CD4-positive, alpha-beta T cell treated with Interleukin-6 for 4 hours (primary cell): ENCODE results near the gene ADAM8.

Source experiments
- DNase-seq: peaks from one replicate; pipeline ENCODE4 v3.0.0-alpha.2; 2020; ENCODE audit warnings: mixed read lengths

ADAM8 gene

DNA sequence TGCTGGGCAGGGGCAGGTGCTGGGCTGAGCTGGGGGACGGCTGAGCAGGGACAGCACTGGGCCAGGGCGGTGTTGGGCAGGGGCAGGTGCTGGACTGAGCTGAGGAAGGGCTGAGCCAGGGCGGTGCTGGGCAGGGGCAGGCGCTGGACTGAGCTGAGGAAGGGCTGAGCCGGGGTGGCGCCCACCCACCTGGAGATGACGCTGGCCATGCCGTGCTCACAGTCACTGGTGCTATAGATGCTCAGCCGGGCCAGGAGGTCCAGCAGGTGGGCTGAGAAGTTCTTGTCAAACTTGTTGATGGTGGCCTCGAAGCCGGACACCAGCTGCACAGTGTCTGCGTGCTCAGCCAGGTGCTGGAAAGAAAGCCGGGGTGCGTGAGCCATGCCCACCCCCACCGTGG, 4.4 kb upstream of the ADAM8 start:
- DNase-seq, result no peak

DNA sequence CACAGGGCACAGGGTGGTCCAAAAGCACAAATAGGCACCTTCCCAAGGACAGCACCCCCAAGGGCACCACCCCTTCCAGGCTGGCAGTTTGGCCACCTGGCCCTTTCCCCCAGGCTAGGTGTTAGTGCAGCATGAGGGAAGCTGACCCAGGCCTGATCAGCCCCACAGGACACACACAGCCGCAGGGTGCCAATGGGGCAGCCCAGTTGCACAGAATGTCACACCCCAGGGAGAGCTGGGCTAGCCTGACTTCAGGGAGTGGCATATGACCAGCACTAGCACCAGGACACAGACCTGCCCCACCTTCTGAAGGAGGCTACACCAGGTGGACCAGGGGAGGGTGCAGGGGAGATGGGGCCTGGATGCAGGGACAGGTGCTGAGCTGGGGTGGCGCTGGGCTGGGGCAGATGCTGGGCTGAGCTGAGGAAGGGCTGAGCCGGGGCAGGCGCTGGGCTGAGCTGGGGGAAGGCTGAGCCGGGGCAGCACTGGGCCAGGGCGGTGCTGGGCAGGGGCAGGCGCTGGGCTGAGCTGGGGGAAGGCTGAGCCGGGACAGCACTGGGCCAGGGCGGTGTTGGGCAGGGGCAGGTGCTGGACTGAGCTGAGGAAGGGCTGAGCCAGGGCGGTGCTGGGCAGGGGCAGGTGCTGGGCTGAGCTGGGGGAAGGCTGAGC, 3.9 kb upstream of the ADAM8 start:
- DNase-seq, result no peak

DNA sequence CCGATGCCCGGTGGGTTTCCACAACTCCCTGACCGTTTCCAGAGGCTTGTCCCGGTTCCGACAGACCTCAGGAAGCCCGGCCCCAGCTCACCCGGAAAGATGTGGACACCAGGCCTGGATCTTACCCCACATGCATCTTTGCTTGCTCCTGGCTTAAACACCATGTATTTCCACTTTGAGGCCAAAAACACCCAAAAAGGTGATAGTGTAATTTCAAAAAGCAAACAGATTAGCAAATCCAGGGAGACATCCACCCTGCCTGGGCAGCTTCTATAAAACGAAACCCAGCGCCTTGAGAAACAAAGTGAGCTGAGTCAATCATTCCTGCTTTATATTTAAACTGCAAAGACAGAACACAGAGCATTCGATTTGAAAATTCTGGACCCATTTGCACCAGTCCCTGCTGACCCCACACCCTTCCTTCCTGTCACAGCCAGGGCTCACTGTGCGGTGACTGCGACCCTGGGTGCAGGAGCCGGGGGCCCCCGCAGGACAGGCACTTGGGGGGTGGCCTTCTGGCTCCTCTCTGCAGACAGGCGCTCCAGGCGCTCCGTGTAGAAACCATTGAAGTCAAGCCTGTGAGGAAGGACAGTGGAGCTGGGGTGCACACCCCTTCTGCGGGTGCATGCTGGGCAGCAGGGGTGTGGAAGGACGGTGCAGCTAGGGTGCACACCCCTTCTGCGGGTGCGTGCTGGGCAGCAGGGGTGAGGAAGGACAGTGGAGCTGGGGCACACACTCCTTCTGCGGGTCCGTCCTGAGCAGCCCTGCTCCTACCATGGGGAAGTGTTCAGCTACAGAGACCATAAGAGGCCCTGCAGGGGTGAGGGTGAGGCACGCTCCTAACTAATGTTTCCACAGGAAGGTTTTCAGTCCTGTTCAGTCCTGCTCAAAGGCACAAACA, 2.9 kb upstream of the ADAM8 start:
- DNase-seq, result no peak

DNA sequence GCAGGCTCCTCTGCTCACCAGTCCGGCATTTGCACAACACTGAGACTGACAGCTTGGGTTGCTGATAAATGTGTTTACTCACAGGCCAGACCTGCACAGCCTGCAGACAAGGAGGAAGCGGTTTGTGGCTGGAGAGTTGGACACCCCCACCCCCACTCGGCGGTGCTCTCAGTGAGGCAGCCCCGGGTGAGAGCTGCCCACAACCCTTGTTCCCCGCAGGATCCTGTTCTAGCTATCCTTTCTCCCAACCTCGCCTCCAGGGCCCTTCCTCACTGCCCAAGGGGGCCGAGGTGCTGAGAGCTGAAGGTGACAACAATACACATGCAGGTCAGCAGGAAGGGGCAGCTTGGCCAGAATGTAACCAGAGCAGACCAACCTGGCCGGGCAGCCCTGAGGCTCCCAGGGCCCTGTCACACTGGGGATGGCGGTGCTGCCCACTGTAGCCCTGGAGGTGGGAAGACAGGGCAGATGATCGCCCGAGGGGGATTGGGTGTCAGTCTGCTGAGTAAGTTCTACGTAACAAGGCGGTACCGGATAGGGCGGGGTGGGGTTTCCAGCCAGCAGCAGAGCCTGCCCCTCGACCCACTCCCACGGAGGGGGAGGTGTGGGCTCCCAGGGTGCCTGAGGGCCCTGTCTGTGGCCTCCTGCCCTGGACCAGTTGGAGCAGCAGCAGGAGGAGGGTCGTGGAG, 2.1 kb upstream of the ADAM8 start:
- peak; percentile 72 for DNase-seq

DNA sequence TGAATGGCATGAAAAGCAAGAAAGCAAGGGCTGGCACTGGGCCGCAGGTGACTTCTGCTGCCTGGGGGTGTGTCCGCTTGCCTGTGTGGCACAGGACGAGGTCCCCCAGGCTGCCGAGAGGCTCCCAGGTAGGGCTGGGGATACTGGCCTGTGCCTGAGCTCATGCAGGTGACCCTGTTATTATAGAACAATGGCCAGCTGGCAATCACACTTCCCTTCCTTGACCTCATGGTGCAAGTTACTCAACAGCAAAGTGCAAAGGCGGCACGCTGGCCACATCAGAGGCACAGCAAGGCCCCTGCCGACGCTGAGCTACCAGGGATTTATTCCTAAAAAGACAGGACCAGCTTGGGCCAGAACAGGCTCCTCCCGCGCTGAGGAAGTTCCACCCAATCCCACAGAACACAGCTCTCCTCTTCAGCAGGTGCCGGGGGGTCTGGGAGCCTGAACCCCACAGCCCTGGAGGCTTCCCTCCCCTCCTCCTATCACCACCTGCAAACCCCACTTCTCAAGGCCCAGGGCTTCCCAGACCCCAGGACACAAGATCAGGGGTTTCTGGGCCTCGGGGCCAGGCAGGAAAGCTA, 1.4 kb upstream of the ADAM8 start:
- DNase-seq, result no peak

DNA sequence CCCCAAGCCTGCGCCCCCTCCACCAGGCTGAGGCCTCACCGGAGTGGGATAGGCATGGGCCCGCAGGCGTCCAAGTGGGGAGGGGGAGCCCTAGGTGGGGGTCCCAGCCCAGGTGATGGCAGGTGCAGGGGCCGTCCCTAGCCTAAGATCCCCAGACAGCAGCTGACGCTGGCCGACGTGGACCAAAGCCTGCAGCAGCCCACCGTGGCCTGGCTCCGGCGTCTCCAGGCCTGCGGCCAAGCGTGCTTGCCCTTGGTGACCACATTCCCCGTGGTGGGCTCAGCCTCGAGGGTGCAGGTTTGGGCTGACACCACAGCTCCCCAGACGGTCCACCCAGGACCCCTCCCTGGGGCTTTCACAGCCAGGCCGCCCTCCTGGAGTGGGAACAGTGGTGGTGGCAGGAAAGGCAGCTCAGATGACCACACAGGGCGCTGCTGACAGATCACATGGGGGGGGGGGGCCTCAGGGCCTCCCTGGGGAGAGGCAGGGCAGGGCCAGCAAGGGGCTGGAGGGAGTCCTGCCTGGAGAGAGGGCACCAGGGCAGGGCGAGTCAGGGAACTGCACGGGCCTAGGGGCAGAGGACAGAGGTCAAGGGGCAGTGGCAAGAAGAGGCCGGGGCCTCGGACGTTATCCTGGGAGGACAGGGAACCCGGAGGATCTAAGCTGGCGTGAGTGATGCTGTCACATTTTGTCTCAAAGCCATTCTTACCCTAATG, 767 bp upstream of the ADAM8 start:
- DNase-seq, result no peak

DNA sequence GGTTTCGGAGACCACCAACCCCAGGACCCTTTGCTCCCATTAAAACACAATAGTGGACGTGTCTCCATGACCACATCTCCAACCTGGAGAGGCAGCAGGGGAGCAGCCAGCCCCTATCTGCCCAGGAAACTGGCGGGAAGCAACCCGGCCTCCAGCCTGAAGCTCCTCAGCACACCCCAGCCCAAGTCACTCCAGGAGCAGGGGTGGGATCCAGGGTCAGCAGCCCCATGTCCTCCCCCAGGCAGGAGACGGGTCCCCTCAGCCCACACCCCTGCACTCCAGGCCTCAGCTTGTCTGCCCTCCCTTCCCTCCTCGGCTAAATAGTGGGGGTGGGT, 601 bp downstream of the ADAM8 start:
- no peak for DNase-seq

DNA sequence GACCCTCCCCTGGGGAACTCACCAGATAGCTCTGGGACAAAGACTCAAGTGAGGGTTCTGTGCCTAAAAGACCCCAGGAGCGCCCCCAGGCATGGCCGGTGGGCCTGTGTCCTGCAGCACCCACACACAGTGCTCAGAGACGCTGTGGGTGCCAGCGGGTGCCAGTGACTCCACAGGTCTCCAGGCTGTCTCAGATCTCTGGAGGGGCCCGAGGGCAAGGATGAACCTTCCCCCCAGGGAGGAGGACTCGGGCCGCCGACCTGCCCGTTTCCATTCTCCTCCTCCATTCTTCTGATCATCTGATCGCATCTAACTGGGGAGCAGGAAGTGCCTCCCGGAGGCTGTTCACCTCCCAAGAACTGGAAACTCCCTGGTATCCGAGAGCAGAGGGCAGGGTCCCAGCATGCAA, 980 bp downstream of the ADAM8 start:
- peak; percentile 66 for DNase-seq

DNA sequence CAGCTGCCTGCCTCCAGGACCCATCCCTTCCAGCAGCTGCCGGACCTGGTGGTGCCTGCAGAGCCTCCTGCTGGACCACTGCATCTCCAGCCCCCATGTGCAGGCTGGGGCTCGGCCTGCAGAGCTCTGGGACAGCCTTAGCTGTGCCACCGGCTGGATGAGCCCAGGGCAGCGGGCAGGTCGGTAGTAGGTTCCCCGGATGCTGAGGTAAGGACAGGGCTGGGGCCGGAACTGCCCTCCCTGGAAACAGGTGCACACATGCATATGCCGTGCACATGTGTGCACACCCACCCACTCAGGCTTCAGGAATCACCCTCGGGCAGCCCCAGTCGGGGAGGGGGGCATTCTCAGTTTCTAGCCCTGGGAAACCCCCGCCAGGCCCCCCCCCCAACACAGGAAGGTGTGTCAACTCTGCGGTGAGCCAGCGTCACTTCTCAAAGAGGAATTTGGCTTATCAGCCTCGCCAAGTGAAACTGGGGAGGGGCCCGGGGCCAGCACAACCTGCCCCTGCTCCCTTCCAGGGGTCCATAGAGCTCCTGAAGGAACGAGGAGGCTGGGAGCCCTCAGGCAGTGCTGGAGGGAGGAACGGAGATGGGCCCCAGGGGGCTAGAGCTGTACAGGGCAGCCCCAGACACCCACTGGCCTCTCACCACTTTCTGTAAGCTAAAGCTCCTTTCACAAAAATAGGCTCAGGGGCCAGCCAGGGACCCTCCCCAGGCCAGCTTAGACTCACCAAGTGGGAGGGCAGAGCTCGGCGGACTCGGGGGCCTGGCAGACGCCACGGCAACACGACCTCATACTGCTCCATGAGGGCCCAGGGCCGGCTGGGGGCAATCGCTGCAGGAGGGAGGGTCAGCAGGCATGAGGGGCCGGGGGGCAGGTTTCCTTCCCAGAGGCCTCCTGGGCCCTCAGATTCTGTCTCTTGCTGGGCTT, 1.7 kb downstream of the ADAM8 start:
- peak; percentile 86 for DNase-seq

DNA sequence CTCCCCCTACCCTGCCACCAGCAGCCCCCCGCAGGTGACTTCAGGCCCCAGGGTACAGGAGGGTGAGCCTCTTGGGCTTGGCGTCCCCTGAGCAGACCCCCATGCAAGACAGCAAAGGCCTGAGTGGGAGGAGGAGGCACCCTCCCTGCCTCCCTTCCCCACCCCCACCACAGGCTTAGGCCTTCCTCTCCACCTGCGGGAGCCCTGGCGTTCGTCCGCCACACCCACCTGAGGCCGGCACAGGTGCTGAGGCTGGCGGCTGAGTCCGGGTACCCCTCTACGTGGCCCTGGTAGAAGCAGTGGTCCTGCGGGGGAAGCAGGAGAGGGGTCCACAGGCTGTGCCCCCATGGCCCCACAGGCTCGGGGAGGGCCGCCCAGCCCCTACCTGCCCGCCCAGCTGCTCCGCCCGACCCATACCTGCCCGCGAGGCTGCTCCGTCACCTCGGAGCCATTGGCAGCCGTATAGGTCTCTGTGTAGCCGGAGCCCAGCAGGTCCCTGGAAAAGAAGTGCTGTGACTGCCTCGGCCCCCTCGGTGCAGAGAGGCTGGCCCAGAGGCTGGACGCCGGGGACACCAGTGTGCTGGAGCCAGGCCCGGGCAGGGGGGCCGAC, 3.0 kb downstream of the ADAM8 start:
- no peak for DNase-seq

DNA sequence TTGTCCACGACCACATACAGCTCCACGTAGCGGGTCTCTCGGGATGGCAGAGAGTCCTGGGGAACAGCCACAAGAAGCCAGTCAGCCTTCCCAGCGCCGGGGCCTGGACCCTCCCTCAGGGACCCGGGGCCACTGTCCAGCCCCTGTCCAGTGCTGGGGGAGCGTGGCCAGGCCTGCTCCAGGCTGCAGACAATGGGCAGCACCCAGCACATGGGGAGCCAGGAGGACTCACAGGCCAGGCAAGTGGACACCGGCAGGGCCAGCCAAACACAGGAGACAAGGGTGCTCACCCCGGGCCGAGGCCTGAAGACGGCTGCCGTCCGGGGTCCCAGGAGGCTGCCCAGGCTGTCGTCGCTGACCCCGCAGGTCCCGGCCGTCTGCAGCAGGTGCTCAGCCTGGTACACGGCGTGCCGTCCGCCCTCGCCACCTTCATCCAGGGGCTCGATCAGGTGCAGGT, 3.7 kb downstream of the ADAM8 start:
- DNase-seq, result no peak

DNA sequence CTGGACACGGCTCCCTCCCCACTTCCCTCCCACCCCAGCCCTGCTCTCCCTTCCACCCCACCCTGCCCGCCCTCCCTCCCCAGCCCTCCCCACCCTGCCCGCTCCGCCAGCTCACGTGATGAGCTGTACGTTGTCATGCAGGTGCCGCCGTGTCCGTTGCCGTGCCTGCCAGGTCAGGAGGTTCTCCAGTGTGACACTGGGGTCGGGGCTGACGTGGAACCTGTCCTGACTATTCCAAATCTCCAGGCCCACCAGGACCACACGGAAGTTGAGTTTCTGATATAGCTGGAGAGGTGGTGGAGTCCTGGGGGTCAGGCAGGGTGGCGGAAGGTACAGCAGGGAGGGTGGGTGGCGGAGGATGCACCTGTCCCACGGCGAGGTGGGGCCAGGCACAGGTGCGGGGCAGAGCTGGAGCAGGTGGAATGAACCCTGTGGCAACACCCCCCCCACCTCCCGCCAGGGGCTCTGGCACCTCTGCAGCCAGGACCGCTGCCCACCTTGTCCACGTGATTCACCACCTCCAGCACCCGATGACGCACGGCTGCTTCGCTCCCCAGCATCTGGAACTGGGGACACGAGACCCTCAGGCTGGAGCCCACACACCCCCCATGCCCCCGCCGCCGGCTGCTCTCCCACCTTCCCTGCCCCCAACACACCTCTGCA, 4.2 kb downstream of the ADAM8 start:
- DNase-seq, result no peak

DNA sequence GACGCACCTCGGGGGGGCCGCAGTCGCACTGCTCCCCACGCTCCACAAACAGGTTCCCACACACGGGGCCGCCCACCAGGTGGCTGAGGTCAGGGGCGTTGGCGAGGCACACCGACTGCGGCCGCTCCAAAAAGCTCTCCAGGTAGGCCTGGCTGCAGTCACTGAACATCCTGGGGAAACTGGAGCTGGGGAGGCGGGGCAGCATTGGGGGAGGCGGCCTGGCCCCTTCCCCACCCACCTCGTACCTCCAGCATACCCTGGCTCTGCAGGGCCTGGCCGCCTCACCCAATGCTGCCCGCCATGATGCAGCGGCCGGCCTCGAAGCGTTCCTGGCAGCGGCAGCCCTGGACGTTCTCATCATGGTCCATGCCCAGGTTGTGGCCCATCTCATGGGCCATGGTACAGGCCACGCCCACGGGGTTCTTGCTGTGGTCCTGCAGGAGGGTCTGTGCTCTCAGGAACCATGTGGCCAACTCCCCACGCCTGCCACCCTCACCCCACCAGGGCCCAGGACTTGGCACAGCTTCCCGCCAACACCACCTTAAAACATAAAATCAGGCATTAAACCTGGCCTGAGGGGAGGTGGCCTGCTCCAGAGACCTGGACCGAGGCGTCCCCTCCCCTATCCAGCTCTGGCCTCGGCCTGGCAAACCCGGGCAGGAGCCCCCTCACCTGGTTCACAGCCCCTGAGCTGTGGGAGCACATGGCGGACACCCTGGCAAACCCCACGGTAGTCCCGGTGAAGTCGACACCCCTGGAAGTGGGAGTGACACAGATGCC, 5.0 kb downstream of the ADAM8 start:
- no peak for DNase-seq

DNA sequence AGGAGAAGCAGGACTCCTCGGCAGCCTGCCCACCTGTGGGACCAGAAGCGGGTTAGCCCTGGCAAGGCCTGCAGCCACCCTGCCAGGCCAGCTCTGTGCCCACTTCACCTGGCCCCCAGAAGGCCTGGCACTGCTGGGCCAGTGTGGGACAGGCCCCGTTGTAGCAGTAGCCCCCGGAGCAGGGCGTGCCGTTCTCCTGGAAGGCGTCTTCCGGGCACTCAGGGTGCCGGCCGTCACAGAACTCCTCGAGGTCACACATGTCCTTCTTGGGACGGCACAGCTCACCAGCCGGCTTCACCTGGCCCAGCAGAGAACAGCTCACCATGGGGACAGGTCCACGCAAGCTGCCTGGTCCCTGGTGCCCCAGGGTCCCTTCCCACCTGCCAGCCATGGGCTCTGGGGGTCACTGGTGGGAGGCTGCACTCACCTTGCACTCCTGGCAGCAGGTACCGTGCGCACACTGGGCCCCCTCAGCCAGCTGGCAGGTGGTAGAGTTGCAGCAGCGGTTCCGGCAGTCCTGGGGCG, 5.8 kb downstream of the ADAM8 start:
- no peak for DNase-seq

DNA sequence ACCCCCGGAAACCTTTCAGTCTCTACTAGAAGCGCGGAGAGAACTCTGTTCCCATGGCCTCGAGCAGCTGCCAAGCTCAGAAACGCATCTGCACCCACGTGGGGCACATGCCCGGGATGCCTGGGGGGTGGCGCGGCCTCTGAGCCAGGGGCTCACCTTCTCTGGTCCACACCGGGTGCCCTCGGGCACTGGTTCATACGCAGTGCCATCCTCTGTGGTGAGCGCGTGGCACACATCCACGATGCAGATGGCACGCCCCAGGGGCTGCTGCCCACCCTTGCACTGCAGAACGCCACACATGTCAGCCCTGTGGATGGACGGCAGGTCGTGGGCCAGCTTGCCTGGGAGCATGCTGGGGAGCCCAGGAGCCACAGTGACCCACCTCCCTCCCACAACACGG, 6.5 kb downstream of the ADAM8 start:
- no peak for DNase-seq

DNA sequence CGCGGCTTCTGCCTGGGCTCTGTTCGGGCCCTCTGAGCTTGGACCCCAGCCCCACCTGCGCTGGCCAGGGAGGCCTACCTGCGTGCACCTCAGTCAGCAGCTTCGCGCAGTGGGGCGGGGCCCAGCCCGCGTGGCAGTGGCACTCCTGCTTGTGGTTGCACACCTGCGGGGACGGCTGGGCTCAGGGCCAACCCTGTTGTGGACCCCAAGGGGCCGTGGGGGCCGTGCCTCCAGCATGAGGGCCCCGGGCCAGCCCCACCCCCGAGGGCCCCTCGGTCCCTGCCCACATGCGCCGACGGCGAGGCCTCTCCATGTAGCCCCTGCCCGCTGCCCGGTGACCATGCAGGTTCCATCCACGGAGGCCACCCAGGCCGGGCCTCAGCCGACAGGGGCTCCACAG, 7.3 kb downstream of the ADAM8 start:
- no peak for DNase-seq

DNA sequence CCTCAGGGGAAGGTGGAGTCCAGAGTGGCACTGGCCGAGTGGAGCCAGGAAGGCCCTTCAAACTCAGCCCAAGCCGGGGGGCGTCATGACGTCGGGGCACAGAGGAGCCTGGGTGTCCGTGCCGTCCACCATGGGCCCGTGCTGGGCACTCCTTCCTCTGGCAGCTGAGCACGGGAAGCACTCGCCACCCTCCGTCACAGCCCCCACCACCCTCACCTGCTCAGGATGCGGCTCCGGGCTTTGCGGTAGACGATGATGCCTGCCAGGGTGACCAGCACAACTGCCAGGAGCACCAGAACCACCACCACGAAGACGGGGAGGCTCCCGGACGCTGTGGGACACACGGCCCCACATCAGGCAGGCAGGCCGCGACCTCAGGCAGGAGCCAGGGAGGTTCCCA, 8.1 kb downstream of the ADAM8 start:
- DNase-seq, result no peak

DNA sequence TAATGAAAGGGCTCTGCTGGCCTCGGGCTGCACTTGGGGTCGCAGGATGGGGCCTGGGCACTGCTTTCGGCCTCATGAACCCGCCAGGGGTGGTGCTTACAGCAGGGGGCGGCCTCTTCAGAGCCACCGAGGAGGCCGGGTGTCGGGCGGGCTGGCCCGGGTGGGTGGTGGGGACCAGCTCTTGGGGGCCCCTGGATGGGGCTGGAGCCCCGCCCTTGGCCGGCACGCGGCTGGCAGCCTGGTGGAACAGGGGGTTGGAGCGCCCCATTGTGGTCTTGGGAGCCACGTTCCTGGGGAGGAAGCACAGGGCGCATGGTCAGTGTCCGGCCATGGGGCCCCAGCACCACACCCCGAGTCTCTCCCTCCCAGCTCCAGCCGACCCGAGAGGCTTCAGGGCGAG, 8.8 kb downstream of the ADAM8 start:
- no peak for DNase-seq

DNA sequence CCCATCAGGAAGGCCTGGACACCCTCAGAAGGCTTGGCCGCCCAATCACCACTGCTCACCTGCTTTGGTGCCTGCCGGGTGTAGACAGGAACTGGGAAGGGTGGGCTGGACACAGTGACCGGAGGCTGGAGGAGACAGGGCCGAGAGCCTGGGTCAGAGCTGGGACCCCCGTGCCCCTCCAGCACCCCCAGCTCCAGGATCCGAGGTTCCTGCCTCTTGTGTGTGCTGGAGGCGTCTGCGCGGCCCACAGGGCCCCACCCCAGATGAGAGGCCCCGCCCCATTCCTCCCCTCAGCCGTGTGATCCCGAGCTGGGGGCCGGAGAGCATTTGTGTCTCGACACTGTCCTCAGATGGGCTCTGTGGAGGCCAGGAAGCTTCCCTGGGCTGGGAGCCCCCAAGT, 9.4 kb downstream of the ADAM8 start:
- DNase-seq, result no peak
